DMS79 treated with DMSO at 0.1 percent for 48 hours (cell line): Measurements from ENCODE around the gene GOLGA1.

Experiments used
- DNase-seq: peaks from one replicate; lab custom pipeline; 2025; lab: John Stamatoyannopoulos, UW

The GOLGA1 gene

GRCh38 chr9:124835026-124835557 lies 105.8 kb downstream of the GOLGA1 start:
- peak; percentile 78 for DNase-seq

GRCh38 chr9:124834591-124834990 lies 106.3 kb downstream of the GOLGA1 start:
- peak; percentile 55 for DNase-seq

GRCh38 chr9:124831642-124832364 lies 109.1 kb downstream of the GOLGA1 start:
- DNase-seq: no peak

- DNase-seq: no peak
Measured at GRCh38 chr9:124830593-124830992, 110.3 kb downstream of the GOLGA1 start.

GRCh38 chr9:124829334-124829669 lies 111.6 kb downstream of the GOLGA1 start:
- DNase-seq: no peak

GRCh38 chr9:124828489-124829333 lies 112.2 kb downstream of the GOLGA1 start:
- no peak for DNase-seq
